GM19395 (cell line): Measurements from ENCODE around the gene MPLKIP.
A peak's percentile ranks its signal among the peaks of the same experiment; 100 is the strongest.
"Not testable (repeated sequence)": the region's sequence is repeated elsewhere in the genome, so short reads cannot be mapped to it uniquely, and the experiment has no call there.

Experiments
- ATAC-seq: cut with Tn5 transposase; IDR thresholded peaks from one replicate; pipeline ENCODE4 v1.9.1; 2021; ENCODE audit warnings: mild to moderate bottlenecking, moderate library complexity; ENCODE audit not compliant: unreplicated experiment

The MPLKIP gene

GRCh38 chr7:40133561-40134427 lies 628 bp downstream of the MPLKIP start:
- ATAC-seq, result peak; percentile 52

- no peak for ATAC-seq
Observed at GRCh38 chr7:40122940-40123254, 11.5 kb downstream of the MPLKIP start.

GRCh38 chr7:40122100-40122939 lies 12.1 kb downstream of the MPLKIP start:
- ATAC-seq, result not testable (repeated sequence)

GRCh38 chr7:40120020-40120419 lies 14.4 kb downstream of the MPLKIP start:
- ATAC-seq, result no peak

GRCh38 chr7:40118201-40118600 lies 16.2 kb downstream of the MPLKIP start:
- ATAC-seq, result not testable (repeated sequence)

GRCh38 chr7:40117199-40117598 lies 17.2 kb downstream of the MPLKIP start:
- not testable (repeated sequence) for ATAC-seq

GRCh38 chr7:40115936-40116335 lies 18.5 kb downstream of the MPLKIP start:
- no peak for ATAC-seq

GRCh38 chr7:40105879-40106473 lies 28.4 kb downstream of the MPLKIP start:
- no peak for ATAC-seq

- ATAC-seq, result no peak
Observed at GRCh38 chr7:40102897-40103296, 31.5 kb downstream of the MPLKIP start.

- ATAC-seq, result no peak
Observed at GRCh38 chr7:40101201-40101600, 33.2 kb downstream of the MPLKIP start.

GRCh38 chr7:40099837-40100236 lies 34.6 kb downstream of the MPLKIP start:
- ATAC-seq, result no peak

- ATAC-seq, result no peak
Observed at GRCh38 chr7:40098810-40099209, 35.6 kb downstream of the MPLKIP start.

- no peak for ATAC-seq
Observed at GRCh38 chr7:40097728-40098127, 36.7 kb downstream of the MPLKIP start.

- no peak for ATAC-seq
Observed at GRCh38 chr7:40095695-40096327, 38.6 kb downstream of the MPLKIP start.

- no peak for ATAC-seq
Observed at GRCh38 chr7:40095230-40095629, 39.2 kb downstream of the MPLKIP start.

- no peak for ATAC-seq
Observed at GRCh38 chr7:40093631-40094350, 40.6 kb downstream of the MPLKIP start.

- ATAC-seq, result no peak
Observed at GRCh38 chr7:40092182-40092581, 42.2 kb downstream of the MPLKIP start.

- ATAC-seq, result no peak
Observed at GRCh38 chr7:40077849-40078248, 56.6 kb downstream of the MPLKIP start.
